ENCODE results near the gene KANSL1.

GRCh38 chr17:46138473-46138872 is 54.8 kb downstream of the KANSL1 start:
- TF ChIP-seq, protein P1, sequence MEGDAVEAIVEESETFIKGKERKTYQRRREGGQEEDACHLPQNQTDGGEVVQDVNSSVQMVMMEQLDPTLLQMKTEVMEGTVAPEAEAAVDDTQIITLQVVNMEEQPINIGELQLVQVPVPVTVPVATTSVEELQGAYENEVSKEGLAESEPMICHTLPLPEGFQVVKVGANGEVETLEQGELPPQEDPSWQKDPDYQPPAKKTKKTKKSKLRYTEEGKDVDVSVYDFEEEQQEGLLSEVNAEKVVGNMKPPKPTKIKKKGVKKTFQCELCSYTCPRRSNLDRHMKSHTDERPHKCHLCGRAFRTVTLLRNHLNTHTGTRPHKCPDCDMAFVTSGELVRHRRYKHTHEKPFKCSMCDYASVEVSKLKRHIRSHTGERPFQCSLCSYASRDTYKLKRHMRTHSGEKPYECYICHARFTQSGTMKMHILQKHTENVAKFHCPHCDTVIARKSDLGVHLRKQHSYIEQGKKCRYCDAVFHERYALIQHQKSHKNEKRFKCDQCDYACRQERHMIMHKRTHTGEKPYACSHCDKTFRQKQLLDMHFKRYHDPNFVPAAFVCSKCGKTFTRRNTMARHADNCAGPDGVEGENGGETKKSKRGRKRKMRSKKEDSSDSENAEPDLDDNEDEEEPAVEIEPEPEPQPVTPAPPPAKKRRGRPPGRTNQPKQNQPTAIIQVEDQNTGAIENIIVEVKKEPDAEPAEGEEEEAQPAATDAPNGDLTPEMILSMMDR (conservative IDR thresholded peaks at IDR 0.05; ENCODE audit: low read depth, low read length): no peak
- TF ChIP-seq EZH2 (IDR thresholded peaks at IDR 0.05; ENCODE audit: low read length, unreplicated experiment): no peak
- TF ChIP-seq EZH2phosphoT487 (IDR thresholded peaks at IDR 0.05; ENCODE audit: borderline replicate concordance, low read length): no peak

Data from PC-3 (cell line).